Activated CD4-positive, alpha-beta T cell treated with anti-CD3 and anti-CD28 coated beads for 4 hours (primary cell): ENCODE data around the gene IL12RB2.
"Not testable (repeated sequence)": the region's sequence is repeated elsewhere in the genome, so short reads cannot be mapped to it uniquely, and the experiment has no call there.

ENCODE experiments used
- DNase-seq, 2 donors: peaks; one replicate each; pipeline ENCODE4 v3.0.0-alpha.2; 2020

Gene IL12RB2

GRCh38 chr1:67400029-67400786 lies 92.5 kb downstream of the IL12RB2 start:
- DNase-seq, result not testable (repeated sequence)

- DNase-seq, result no peak
Measured at GRCh38 chr1:67401443-67401842, 93.8 kb downstream of the IL12RB2 start.

GRCh38 chr1:67404212-67404620 lies 96.5 kb downstream of the IL12RB2 start:
- DNase-seq, result no peak

- no peak for DNase-seq
Measured at GRCh38 chr1:67405473-67406245, 98.0 kb downstream of the IL12RB2 start.

- no peak for DNase-seq
Measured at GRCh38 chr1:67407498-67407897, 99.8 kb downstream of the IL12RB2 start.

GRCh38 chr1:67408148-67408547 lies 100.5 kb downstream of the IL12RB2 start:
- no peak for DNase-seq

- DNase-seq, result not testable (repeated sequence)
Measured at GRCh38 chr1:67413101-67413500, 105.4 kb downstream of the IL12RB2 start.

GRCh38 chr1:67414574-67414973 lies 106.9 kb downstream of the IL12RB2 start:
- DNase-seq, result no peak

- no peak for DNase-seq
Measured at GRCh38 chr1:67415041-67415440, 107.4 kb downstream of the IL12RB2 start.

- DNase-seq, result not testable (repeated sequence)
Measured at GRCh38 chr1:67417733-67418132, 110.1 kb downstream of the IL12RB2 start.

GRCh38 chr1:67418839-67419586 lies 111.3 kb downstream of the IL12RB2 start:
- DNase-seq, result no peak

- DNase-seq, result no peak
Measured at GRCh38 chr1:67420835-67421492, 113.3 kb downstream of the IL12RB2 start.

- no peak for DNase-seq
Measured at GRCh38 chr1:67427465-67427864, 119.8 kb downstream of the IL12RB2 start.

GRCh38 chr1:67427947-67428346 lies 120.3 kb downstream of the IL12RB2 start:
- no peak for DNase-seq

GRCh38 chr1:67429011-67429527 lies 121.4 kb downstream of the IL12RB2 start:
- peak; percentile 59 to 60 for DNase-seq

GRCh38 chr1:67429528-67430357 lies 122.1 kb downstream of the IL12RB2 start:
- DNase-seq, result peak; percentile 33 to 43

- peak; percentile 94 for DNase-seq
Measured at GRCh38 chr1:67430358-67431155, 122.9 kb downstream of the IL12RB2 start, which contains the start of gene SERBP1. SERBP1 (minus strand) TSS chr1:67430402; CDS start chr1:67430300, 102 bp downstream.

GRCh38 chr1:67431156-67431765 lies 123.6 kb downstream of the IL12RB2 start:
- DNase-seq, result no peak

GRCh38 chr1:67431869-67432578 lies 124.4 kb downstream of the IL12RB2 start:
- no peak for DNase-seq

GRCh38 chr1:67432745-67433144 lies 125.1 kb downstream of the IL12RB2 start:
- no peak for DNase-seq
